ENCODE results near the gene GPS1. TPM values are rescaled to one million over a fixed set of nuclear protein-coding genes. Genes with fewer than 3 reads are reported as not detected.
A peak's percentile ranks its signal among the peaks of the same experiment; 100 is the strongest.

The GPS1 gene
- 88.7 and 94.7 TPM in 2 replicates for total RNA-seq

DNA sequence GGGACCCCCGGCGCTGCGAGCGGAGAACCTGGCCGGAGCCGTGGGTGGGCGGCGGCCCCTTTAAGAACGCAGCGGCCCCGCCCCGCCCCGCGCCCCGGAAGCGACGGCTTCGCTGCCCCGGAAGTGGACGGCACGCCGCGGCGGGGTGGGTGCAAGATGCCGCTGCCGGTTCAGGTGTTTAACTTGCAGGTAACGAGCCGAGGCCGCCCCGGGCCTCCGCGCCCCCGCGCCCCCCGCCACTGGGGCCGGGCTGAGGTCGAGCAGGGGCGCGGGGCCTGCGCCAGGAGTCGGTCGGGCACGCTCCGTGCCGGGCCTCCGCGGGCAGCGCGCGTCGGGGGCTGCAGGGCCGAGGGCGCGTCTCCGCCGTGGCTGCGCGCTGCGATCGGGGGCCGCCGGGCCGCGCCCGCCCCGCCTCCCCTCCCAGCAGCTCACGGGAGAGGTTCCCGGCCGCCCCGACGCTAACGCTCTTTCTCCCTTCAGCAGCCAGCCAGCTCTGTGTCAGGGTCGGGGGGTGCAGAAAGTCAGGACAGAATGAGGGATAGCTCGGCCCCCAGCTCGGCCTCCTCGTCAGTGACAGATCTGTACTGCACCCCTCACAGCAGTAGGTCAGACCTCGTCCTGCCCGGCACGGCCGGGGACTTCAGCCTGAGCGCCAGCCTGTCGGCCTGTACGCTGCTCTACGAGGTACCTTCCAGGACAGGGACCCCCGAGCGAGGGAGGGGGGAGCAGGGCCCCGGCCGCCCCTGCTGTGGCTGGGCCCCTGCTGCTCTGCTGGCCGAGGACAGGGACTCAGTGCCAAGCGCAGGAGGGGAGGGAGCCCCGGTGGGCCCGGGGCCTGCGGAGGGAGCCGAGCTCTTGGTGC, at the start of gene GPS1, which contains the start of gene RFNG:
Gene GPS1 (plus strand): TSS at position 123 of the 862 bp plus-strand sequence. CDS start 34 bp downstream, at position 157.
Gene RFNG (minus strand): TSS at position 36 of the 862 bp plus-strand sequence. CDS start 45 bp downstream, outside the sequence.
- peaks cover 30% of the 10 kb centered on the region for H3K36me3 Mint-ChIP-seq (ENCODE audit: low read depth)
- ChIA-PET POLR2A (interaction anchor here (1.5 to 4.2 kb wide), 4 partner anchors 13 to 29 kb away, joined by 3 to 30 read pairs (median 5); partner anchors contain the start of genes CENPX, DCXR and LRRC45), CTCF (interaction anchor here (1.3 to 1.7 kb wide), 2 partner anchors 14 to 92 kb away, joined by 3 to 4 read pairs; partner anchors contain the start of gene DCXR)
- peaks cover 17% of the 10 kb centered on the region for H3K4me1 Mint-ChIP-seq
- peak within 1 kb of the TSS; percentile 84 for H3K4me3 Mint-ChIP-seq
- ATAC-seq (ENCODE audit: low read depth): peak; percentile 91
- H3K9me3 Mint-ChIP-seq: no peaks in the 10 kb centered on the region
- no peaks in the 10 kb centered on the region for H3K27me3 Mint-ChIP-seq
- H3K27ac Mint-ChIP-seq: peak within 1 kb of the TSS; percentile 78
- peak; percentile 84 for DNase-seq
- intact Hi-C loops (cut with micrococcal nuclease): loop anchor here (1.0 kb wide), 3 partner anchors 13 to 46 kb away; partner anchors contain the start of genes DCXR, DUS1L and FASN
- TF ChIP-seq, protein P1, sequence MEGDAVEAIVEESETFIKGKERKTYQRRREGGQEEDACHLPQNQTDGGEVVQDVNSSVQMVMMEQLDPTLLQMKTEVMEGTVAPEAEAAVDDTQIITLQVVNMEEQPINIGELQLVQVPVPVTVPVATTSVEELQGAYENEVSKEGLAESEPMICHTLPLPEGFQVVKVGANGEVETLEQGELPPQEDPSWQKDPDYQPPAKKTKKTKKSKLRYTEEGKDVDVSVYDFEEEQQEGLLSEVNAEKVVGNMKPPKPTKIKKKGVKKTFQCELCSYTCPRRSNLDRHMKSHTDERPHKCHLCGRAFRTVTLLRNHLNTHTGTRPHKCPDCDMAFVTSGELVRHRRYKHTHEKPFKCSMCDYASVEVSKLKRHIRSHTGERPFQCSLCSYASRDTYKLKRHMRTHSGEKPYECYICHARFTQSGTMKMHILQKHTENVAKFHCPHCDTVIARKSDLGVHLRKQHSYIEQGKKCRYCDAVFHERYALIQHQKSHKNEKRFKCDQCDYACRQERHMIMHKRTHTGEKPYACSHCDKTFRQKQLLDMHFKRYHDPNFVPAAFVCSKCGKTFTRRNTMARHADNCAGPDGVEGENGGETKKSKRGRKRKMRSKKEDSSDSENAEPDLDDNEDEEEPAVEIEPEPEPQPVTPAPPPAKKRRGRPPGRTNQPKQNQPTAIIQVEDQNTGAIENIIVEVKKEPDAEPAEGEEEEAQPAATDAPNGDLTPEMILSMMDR (IDR thresholded peaks at IDR 0.05): no peak

DNA sequence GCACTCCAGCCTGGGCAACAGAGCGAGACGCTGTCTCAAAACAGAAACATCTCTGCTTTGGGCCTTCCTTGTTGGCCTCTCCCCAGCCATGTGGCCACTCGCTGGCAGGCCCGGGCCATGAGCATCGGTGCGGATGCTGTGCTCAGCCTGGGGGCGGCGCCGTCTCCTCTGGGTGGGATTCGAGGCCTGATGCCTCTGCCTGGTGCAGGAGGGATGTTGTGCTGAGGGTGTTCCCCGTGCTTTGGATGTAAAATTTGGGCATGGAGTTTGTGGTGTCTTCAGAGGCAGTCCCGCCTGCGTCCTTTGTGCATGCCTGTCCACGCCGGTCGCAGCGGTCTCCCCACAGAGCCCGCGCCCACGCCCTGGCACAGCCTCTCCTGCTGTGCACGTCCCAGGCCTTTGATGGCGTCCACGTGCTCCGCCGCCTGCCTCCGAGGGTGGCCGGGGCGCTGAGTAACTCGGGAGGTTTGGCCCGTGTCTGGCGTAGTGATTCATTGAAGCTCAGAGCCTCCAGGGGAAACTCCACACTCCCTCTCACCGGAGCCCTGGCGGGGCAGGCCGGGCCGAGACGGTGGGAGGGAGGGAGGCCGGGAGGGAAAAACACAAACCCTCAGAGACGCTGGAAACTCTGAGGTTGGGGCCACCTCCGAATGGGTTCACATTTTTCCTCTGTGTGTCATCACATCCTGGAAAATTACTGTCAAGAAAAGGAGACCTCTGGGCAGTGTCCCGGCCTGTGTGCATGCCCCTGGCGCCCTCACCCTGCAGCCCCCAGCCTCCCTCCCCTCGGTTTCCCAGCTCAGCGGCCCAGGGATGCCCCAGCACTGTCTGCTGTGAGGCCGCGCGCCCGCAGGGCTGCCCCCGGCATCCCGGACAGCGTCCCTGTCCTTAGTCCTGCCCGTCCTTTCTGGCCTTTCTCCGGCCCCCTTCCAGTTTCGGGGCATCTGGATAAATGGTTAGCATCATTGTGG, 48.0 kb upstream of the GPS1 start:
- TF ChIP-seq, protein P1 (IDR thresholded peaks at IDR 0.05): no peak
- Mint-ChIP-seq H3K4me3 (no peak overlapping the region), H3K27me3 (no peaks in the 10 kb centered on the region), H3K36me3 (ENCODE audit: low read depth) (no peaks in the 10 kb centered on the region), H3K27ac (no peak overlapping the region), H3K9me3 (no peaks in the 10 kb centered on the region), H3K4me1 (no peaks in the 10 kb centered on the region)
- ATAC-seq (ENCODE audit: low read depth) (no peak), DNase-seq (no peak)
- CTCF ChIA-PET: interaction anchor here (0.6 kb wide), 1 partner anchor 427 kb away, joined by 3 read pairs; no protein-coding TSS in a partner anchor
- intact Hi-C loops (cut with micrococcal nuclease): no loop called here
- POLR2A ChIA-PET: no interaction called here

DNA sequence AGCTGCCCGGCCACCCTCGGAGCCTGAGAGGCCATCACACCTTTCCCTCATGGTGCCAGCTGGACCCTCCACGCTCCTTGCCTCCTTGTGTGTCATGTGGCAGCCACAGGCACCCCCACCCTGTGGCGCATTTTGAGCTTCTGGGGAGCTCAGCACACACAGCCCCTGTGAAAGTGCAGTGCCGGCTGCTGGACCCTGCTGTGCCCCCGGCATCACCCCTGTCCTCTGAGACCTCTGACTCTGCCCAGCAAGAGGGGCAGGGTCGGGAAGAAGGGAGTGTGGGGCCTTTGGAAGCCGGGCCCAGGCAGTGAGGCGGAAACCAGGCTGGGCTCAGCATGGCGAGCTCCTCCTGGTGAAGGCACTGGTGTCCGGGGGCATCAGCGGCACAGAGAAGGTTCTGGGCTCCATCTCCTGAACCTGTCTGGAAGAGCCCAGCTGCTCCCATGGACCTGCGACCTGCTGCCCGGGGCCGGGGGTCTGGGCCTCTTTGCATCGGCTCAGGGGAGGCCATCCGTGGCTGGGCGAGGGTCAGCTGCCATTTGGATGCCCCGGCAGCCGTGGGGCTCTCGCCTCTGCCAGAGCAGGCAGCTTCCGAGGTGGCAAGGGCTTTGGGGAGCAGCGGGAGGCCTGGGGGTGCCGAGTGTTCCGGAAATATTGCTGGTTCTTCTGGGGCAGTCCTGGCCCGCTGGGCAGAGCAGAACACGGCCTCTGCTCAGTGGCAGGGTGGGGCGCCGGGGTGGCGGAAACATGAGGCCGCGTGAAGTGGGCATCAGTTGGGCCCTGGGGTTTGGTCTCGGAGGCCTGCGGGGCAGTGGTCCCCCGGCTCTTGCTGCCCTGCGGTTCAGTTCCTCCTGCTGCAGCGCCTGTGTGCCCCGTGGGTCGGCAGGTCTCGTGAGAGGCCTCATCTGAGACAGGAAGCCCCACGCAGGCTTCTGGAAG, 46.9 kb upstream of the GPS1 start:
- TF ChIP-seq, protein P1 (IDR thresholded peaks at IDR 0.05): no peak
- Mint-ChIP-seq H3K4me1 (no peaks in the 10 kb centered on the region), H3K27ac (no peak overlapping the region), H3K27me3 (no peaks in the 10 kb centered on the region), H3K36me3 (ENCODE audit: low read depth) (no peaks in the 10 kb centered on the region), H3K4me3 (no peak overlapping the region), H3K9me3 (no peaks in the 10 kb centered on the region)
- intact Hi-C loops (cut with micrococcal nuclease): no loop called here
- DNase-seq (no peak), ATAC-seq (ENCODE audit: low read depth) (no peak)
- CTCF ChIA-PET: no interaction called here
- POLR2A ChIA-PET: no interaction called here

DNA sequence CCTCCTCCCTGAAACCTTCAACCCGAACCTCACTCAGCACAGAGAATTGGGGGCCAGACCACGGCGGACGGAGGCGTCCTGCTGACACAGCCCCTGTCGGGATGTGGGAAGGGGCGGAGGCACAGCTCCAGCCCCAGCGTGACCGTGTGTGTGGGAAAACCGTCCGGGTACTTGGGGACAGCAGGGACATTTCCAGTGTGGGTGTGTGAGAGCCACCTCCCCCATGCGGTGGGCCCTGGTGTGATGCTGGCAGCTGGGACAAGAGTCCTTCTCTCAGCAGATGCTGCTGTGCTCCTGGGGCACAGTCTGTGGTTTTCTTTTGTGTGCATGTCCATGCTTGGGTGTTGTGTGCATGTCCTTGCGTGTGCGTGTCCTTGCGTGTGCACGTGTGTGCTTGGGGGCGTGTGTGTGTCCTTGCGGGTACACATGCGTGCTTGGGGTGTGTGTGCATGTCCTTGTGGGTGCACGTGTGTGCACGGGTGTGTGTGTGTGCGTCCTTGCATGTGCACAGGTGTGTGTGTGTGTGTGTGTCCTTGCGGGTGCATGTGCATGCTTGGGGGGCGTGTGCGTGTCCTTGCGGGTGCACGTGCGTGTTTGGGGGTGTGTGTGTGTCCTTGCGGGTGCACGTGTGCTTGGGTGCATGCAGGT, 45.9 kb upstream of the GPS1 start:
- no peak overlapping the region for H3K4me3 Mint-ChIP-seq
- intact Hi-C loops (cut with micrococcal nuclease): no loop called here
- CTCF ChIA-PET: no interaction called here
- no peaks in the 10 kb centered on the region for H3K9me3 Mint-ChIP-seq
- TF ChIP-seq, protein P1 (IDR thresholded peaks at IDR 0.05): no peak
- H3K27me3 Mint-ChIP-seq: no peaks in the 10 kb centered on the region
- H3K36me3 Mint-ChIP-seq (ENCODE audit: low read depth): no peaks in the 10 kb centered on the region
- no peak overlapping the region for H3K27ac Mint-ChIP-seq
- POLR2A ChIA-PET: no interaction called here
- no peak for ATAC-seq (ENCODE audit: low read depth)
- no peak for DNase-seq
- no peaks in the 10 kb centered on the region for H3K4me1 Mint-ChIP-seq

All from activated B cell treated with CpG ODN at 0.5 μM for 24 hours (primary cell).